Left ventricle myocardium inferior (tissue), 1 donor: ENCODE data around the gene MAP3K13. TPM values are rescaled to one million over a fixed set of nuclear protein-coding genes. Genes with fewer than 3 reads are reported as not detected.

Experiments used
- DNase-seq: peaks from one replicate; pipeline ENCODE4 v3.0.0-alpha.2; 2020
- H3K27ac ChIP-seq: fragments of 200-600 bp; replicated peaks from 2 replicates; pipeline ENCODE4 v1.8.0; 2021
- H3K27me3 ChIP-seq: fragments of 200-600 bp; 2 replicates; pipeline ENCODE4 v1.8.0; 2021; ENCODE audit warnings: low read depth
- H3K36me3 ChIP-seq: fragments of 200-600 bp; 2 replicates; pipeline ENCODE4 v1.8.0; 2021
- H3K4me1 ChIP-seq: fragments of 200-600 bp; 2 replicates; pipeline ENCODE4 v1.8.0; 2021
- H3K4me3 ChIP-seq: fragments of 200-600 bp; 2 replicates; pipeline ENCODE4 v1.8.0; 2021; ENCODE audit warnings: mild to moderate bottlenecking, moderate library complexity
- H3K9me3 ChIP-seq: fragments of 200-600 bp; replicated peaks from 2 replicates; pipeline ENCODE4 v1.8.0; 2021
- intact Hi-C: fragments of 100-400 bp; cut with micrococcal nuclease; formaldehyde crosslinking; loops from one replicate; pipeline ENCODE4 v1.11.0; 2022
- total RNA-seq: library from RNA; stranded (reverse); fragmentation: NEBNext Ultra II Directional; extraction: Animal tissue kit (Norgen Biotek cat#: 25700); gene quantifications from one replicate; pipeline ENCODE4 v1.2.1, GENCODE V29; 2021
- TF ChIP-seq, protein P1 (sequence below): fragments of 200-600 bp; IDR thresholded peaks from 2 replicates; pipeline ENCODE4 v1.8.0; 2021; ENCODE audit warnings: antibody characterized with exemption, mild to moderate bottlenecking, borderline replicate concordance
- donor health status: DM: no; HTN: yes; CAD: no; lungs with severe emphysema.

MAP3K13 gene
- total RNA-seq, 1 donor from 2014 or later = 8.4 TPM

DNA sequence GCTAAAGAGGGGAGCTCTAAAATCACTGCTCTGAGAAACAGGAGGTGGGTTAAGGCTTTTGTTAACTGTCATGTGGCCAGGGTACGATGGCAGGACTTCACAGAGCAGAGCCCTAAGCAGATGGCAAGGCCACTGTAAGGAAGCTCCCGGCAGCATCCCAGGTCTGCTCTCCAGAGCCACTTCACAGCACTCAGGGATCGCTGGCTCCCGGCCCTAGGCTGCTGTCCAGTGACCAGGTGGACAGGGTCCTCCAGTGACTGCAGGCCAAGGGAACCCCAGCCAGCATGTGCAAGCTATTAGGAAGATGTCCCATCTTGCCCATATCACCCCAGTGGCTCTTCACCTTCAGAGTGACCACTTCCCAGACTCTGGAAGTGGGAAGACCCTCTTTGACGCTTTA, 125.5 kb downstream of the MAP3K13 start:
- TF ChIP-seq, protein P1, sequence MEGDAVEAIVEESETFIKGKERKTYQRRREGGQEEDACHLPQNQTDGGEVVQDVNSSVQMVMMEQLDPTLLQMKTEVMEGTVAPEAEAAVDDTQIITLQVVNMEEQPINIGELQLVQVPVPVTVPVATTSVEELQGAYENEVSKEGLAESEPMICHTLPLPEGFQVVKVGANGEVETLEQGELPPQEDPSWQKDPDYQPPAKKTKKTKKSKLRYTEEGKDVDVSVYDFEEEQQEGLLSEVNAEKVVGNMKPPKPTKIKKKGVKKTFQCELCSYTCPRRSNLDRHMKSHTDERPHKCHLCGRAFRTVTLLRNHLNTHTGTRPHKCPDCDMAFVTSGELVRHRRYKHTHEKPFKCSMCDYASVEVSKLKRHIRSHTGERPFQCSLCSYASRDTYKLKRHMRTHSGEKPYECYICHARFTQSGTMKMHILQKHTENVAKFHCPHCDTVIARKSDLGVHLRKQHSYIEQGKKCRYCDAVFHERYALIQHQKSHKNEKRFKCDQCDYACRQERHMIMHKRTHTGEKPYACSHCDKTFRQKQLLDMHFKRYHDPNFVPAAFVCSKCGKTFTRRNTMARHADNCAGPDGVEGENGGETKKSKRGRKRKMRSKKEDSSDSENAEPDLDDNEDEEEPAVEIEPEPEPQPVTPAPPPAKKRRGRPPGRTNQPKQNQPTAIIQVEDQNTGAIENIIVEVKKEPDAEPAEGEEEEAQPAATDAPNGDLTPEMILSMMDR = no peak
- Histone ChIP-seq H3K27me3 (no peaks in the 10 kb centered on the region), H3K27ac (no peak overlapping the region), H3K36me3 (peaks cover 51% of the 10 kb centered on the region), H3K4me1 (no peaks in the 10 kb centered on the region), H3K4me3 (no peak overlapping the region), H3K9me3 (no peaks in the 10 kb centered on the region)
- intact Hi-C loops = no loop called here
- no peak for DNase-seq

DNA sequence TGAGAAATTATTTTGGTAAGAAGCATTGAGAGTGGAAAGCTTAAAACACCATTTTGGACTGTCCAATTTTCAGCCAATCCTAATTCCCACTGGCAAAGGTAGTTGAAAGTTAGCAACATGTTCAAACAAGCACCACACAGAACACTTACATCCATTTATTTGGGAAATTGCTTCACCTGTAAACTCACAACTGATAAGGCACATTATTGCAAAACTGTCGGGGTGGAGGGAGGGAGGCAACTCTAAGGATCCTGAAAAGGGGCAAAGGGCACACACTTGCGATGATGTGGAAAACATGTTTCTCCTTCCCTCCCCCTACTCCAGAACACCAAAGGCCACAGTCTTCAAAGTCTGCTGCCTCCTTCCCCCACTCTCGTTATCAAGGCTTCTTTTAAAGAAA, 126.5 kb downstream of the MAP3K13 start:
- peaks cover 58% of the 10 kb centered on the region for H3K36me3 ChIP-seq
- H3K4me3 ChIP-seq = no peak overlapping the region
- no peaks in the 10 kb centered on the region for H3K27me3 ChIP-seq
- DNase-seq = no peak
- intact Hi-C loops = no loop called here
- no peak overlapping the region for H3K27ac ChIP-seq
- H3K4me1 ChIP-seq = no peaks in the 10 kb centered on the region
- TF ChIP-seq, protein P1 = no peak
- H3K9me3 ChIP-seq = no peaks in the 10 kb centered on the region

DNA sequence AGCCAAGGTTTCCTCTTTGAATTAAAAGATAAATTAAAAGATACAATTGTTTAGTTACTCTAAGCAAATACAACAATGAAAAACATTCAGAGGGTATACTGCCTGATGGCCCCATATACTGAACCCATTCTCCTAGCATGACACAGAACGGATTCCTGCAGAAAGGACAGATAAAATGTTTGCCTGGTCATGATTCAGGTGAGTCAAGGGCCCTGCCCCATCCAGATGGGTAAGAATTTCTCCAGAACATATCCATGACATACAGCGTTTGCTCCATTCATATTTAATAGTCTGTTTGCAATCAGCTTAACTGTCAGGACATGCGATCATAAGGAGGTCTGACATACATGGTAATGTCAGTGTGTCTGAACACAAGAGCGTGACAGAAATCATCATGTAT, 127.3 kb downstream of the MAP3K13 start:
- no peaks in the 10 kb centered on the region for H3K9me3 ChIP-seq
- H3K4me3 ChIP-seq = no peak overlapping the region
- H3K27me3 ChIP-seq = no peaks in the 10 kb centered on the region
- peaks cover 65% of the 10 kb centered on the region for H3K36me3 ChIP-seq
- no peak for DNase-seq
- no peak overlapping the region for H3K27ac ChIP-seq
- H3K4me1 ChIP-seq = no peaks in the 10 kb centered on the region
- intact Hi-C loops = no loop called here
- TF ChIP-seq, protein P1 = no peak

DNA sequence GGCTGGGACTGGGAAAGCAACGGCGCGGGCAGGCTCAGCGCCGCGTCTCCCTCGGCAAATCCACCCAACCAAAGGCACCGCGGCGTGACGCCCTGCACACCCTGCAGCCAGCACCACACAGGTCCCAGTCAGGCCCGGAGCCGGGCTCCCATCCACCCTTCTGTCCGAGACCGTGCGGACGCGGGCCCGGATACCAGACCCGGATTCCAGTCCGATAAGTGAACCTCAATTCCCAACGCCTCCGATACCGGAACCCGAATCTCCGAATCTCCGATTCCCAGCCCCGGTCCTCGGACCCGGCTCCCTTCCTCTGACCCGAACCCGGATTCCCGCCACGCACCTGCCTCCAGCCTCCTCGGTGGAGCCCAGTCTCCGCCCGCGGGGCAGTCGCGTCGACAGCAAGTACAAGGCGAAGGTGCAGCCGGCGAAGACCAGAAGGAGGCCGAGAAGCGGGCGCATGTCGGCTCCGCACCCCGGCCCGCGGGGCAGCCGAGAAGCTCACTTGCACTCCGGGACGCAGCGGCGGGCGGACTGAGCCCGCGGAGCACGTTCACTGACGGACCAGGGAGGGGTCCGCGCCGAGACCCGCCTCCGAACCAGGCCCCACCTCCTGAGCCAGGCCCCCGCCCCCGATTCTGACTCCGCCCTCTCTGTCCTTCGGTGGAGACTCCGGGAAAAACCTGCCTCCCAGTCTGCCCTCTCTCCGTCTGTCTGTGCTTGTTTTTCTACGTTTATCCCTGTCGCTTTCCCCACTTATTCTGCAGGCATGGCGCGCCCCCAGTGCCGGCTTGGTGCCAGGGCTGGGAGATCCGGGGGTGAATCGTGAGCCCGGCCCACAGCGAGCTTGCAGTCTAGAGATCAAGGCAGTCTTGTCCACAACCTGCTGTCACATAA, 135.8 kb downstream of the MAP3K13 start, which contains the start of gene TMEM41A:
TMEM41A (minus strand) TSS at position 533 of the 894 bp plus-strand sequence; CDS start at position 459, 74 bp downstream.
- H3K4me3 ChIP-seq = peak within 1 kb of the TSS; percentile 74
- intact Hi-C loops = no loop called here
- peak within 1 kb of the TSS; percentile 91 for H3K27ac ChIP-seq
- peaks cover 31% of the 10 kb centered on the region for H3K36me3 ChIP-seq
- TF ChIP-seq, protein P1 = no peak
- H3K27me3 ChIP-seq = no peaks in the 10 kb centered on the region
- peaks cover 50% of the 10 kb centered on the region for H3K4me1 ChIP-seq
- H3K9me3 ChIP-seq = no peaks in the 10 kb centered on the region
- peak; percentile 95 for DNase-seq

DNA sequence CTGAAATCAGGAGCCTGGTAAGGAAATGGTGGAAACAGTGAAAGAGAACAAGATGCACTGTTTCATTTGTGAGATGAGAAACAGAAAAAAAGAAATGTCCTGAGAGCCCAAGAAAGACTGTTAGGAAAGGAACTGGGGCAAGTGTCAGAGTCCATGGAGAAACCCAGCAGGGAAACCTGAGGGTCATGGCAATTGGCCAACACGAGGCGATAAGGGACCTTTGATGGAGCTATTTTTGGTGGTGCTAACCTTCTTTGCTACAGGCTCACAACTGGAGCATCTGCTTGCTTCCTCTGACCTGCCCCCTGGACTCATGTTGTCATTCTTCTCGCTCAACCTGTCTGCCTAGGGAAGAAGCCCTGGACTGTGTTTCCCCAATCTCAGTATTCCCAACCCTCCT, 140.1 kb downstream of the MAP3K13 start:
- TF ChIP-seq, protein P1 = no peak
- intact Hi-C loops = no loop called here
- Histone ChIP-seq H3K4me1 (peaks cover 37% of the 10 kb centered on the region), H3K4me3 (no peak overlapping the region), H3K36me3 (no peaks in the 10 kb centered on the region), H3K27me3 (no peaks in the 10 kb centered on the region), H3K27ac (peak overlapping the region; percentile 81), H3K9me3 (no peaks in the 10 kb centered on the region)
- peak; percentile 58 for DNase-seq
